ENCODE results near the gene ARHGAP26.

Gene ARHGAP26

GRCh38 chr5:142842994-142843905, 73.1 kb downstream of the ARHGAP26 start:
- H2AFZ ChIP-seq (ENCODE audit: low read length, unreplicated experiment), result no peak overlapping the region
- H3K4me1 ChIP-seq (ENCODE audit: control insufficient read depth, insufficient read depth, low read length, unreplicated experiment), result peaks cover 18% of the 10 kb centered on the region
- H3K79me2 ChIP-seq (ENCODE audit: control insufficient read depth, insufficient read depth, low read length, unreplicated experiment), result no peaks in the 10 kb centered on the region
- H3K27ac ChIP-seq (ENCODE audit: low read depth, low read length), result no peak overlapping the region
- no peaks in the 10 kb centered on the region for H3K27me3 ChIP-seq (ENCODE audit: insufficient read depth, low read length)
- no peak overlapping the region for H3K4me3 ChIP-seq (ENCODE audit: low read depth, low read length)
- H3K36me3 ChIP-seq (ENCODE audit: insufficient read depth, low read length), result no peaks in the 10 kb centered on the region

GRCh38 chr5:142844866-142845265, 74.7 kb downstream of the ARHGAP26 start:
- no peak overlapping the region for H3K27ac ChIP-seq (ENCODE audit: low read depth, low read length)
- no peaks in the 10 kb centered on the region for H3K79me2 ChIP-seq (ENCODE audit: control insufficient read depth, insufficient read depth, low read length, unreplicated experiment)
- H2AFZ ChIP-seq (ENCODE audit: low read length, unreplicated experiment), result no peak overlapping the region
- peaks cover 7% of the 10 kb centered on the region for H3K4me1 ChIP-seq (ENCODE audit: control insufficient read depth, insufficient read depth, low read length, unreplicated experiment)
- no peaks in the 10 kb centered on the region for H3K36me3 ChIP-seq (ENCODE audit: insufficient read depth, low read length)
- no peak overlapping the region for H3K4me3 ChIP-seq (ENCODE audit: low read depth, low read length)
- H3K27me3 ChIP-seq (ENCODE audit: insufficient read depth, low read length), result no peaks in the 10 kb centered on the region

GRCh38 chr5:142845402-142845921, 75.3 kb downstream of the ARHGAP26 start:
- H3K36me3 ChIP-seq (ENCODE audit: insufficient read depth, low read length), result no peaks in the 10 kb centered on the region
- no peaks in the 10 kb centered on the region for H3K79me2 ChIP-seq (ENCODE audit: control insufficient read depth, insufficient read depth, low read length, unreplicated experiment)
- H3K27me3 ChIP-seq (ENCODE audit: insufficient read depth, low read length), result no peaks in the 10 kb centered on the region
- H3K27ac ChIP-seq (ENCODE audit: low read depth, low read length), result no peak overlapping the region
- no peak overlapping the region for H2AFZ ChIP-seq (ENCODE audit: low read length, unreplicated experiment)
- H3K4me3 ChIP-seq (ENCODE audit: low read depth, low read length), result no peak overlapping the region
- H3K4me1 ChIP-seq (ENCODE audit: control insufficient read depth, insufficient read depth, low read length, unreplicated experiment), result peaks cover 1% of the 10 kb centered on the region

DNA sequence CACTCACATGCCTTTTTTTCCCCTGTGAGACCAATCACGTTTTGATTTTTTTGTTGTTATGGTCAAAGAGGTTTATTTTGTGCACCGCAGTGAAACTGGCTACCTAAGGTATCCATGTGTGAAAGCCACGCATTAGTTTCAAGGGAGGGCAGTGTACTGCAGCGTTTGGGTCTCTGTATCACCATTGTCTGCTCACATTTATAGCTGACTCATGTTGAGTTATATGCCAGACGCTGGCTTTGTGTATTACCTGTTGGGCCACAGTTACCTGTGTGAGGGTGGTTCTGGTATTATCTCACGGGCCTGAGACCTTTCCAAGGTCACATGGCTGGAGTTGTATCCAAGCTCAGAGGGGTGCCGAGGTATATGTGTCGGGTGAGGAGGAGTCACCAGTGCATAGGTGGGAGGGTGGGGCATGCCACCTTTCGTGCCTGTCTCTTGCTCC, 75.8 kb downstream of the ARHGAP26 start:
- H3K4me1 ChIP-seq (ENCODE audit: control insufficient read depth, insufficient read depth, low read length, unreplicated experiment), result no peaks in the 10 kb centered on the region
- no peaks in the 10 kb centered on the region for H3K27me3 ChIP-seq (ENCODE audit: insufficient read depth, low read length)
- no peak overlapping the region for H3K27ac ChIP-seq (ENCODE audit: low read depth, low read length)
- H3K4me3 ChIP-seq (ENCODE audit: low read depth, low read length), result no peak overlapping the region
- H3K79me2 ChIP-seq (ENCODE audit: control insufficient read depth, insufficient read depth, low read length, unreplicated experiment), result no peaks in the 10 kb centered on the region
- H3K36me3 ChIP-seq (ENCODE audit: insufficient read depth, low read length), result no peaks in the 10 kb centered on the region
- no peak overlapping the region for H2AFZ ChIP-seq (ENCODE audit: low read length, unreplicated experiment)

- Histone ChIP-seq H3K27me3 (ENCODE audit: insufficient read depth, low read length) (no peaks in the 10 kb centered on the region), H3K79me2 (ENCODE audit: control insufficient read depth, insufficient read depth, low read length, unreplicated experiment) (no peaks in the 10 kb centered on the region), H3K4me1 (ENCODE audit: control insufficient read depth, insufficient read depth, low read length, unreplicated experiment) (no peaks in the 10 kb centered on the region), H3K36me3 (ENCODE audit: insufficient read depth, low read length) (no peaks in the 10 kb centered on the region), H3K27ac (ENCODE audit: low read depth, low read length) (no peak overlapping the region), H2AFZ (ENCODE audit: low read length, unreplicated experiment) (no peak overlapping the region), H3K4me3 (ENCODE audit: low read depth, low read length) (no peak overlapping the region)
These were observed 76.2 kb downstream of the ARHGAP26 start for GRCh38 chr5:142846406-142846805.

DNA sequence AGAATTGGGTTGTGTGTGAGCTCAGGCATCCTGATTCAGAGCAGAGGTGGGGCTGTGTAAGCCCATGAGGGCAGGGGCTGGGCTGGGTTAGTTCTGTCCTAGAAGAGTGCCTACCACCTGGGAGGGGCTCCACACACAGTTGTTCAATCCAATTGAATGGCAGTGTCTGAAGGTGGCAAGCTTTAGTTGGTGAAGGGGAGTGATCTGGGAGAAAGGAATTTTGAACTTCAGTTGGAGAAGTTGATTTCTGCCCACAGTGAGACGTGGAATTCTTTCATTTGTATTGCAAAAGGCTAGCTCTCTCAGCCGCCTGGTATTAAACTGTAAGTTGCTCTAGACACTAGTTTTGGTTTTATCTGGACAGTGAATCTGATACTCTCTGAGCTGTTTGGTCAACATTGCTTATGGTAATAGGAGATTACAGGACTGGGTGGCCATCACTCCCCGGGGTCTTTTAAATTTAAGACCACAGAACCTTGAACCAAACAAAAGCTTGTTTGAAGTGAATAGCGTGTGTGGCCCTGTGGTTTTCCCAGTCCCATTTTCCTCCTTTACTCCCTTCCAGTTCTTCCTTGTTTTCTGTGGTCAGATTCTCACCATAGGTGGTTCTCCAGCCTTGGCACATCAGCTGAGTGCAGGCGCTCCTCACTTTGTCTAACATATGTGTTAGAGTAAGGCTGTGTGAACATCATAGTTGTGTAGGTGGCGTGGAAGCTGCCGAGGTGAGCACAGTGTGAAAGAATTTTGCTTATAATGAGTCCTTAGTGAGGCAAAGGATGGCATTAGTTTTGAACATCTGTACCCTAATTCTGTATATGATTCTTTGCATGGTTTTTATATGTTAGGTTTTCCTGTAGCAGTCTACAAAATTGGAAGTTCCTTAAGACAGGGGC, 78.0 kb downstream of the ARHGAP26 start:
- Histone ChIP-seq H3K4me1 (ENCODE audit: control insufficient read depth, insufficient read depth, low read length, unreplicated experiment) (no peaks in the 10 kb centered on the region), H3K27me3 (ENCODE audit: insufficient read depth, low read length) (no peaks in the 10 kb centered on the region), H2AFZ (ENCODE audit: low read length, unreplicated experiment) (no peak overlapping the region), H3K79me2 (ENCODE audit: control insufficient read depth, insufficient read depth, low read length, unreplicated experiment) (no peaks in the 10 kb centered on the region), H3K36me3 (ENCODE audit: insufficient read depth, low read length) (no peaks in the 10 kb centered on the region), H3K4me3 (ENCODE audit: low read depth, low read length) (no peak overlapping the region), H3K27ac (ENCODE audit: low read depth, low read length) (no peak overlapping the region)

- H3K4me3 ChIP-seq (ENCODE audit: low read depth, low read length), result no peak overlapping the region
- peaks cover 10% of the 10 kb centered on the region for H3K4me1 ChIP-seq (ENCODE audit: control insufficient read depth, insufficient read depth, low read length, unreplicated experiment)
- H3K27me3 ChIP-seq (ENCODE audit: insufficient read depth, low read length), result no peaks in the 10 kb centered on the region
- H3K27ac ChIP-seq (ENCODE audit: low read depth, low read length), result no peak overlapping the region
- no peaks in the 10 kb centered on the region for H3K36me3 ChIP-seq (ENCODE audit: insufficient read depth, low read length)
- H3K79me2 ChIP-seq (ENCODE audit: control insufficient read depth, insufficient read depth, low read length, unreplicated experiment), result no peaks in the 10 kb centered on the region
- H2AFZ ChIP-seq (ENCODE audit: low read length, unreplicated experiment), result no peak overlapping the region
These were observed 79.3 kb downstream of the ARHGAP26 start for GRCh38 chr5:142849466-142849865.

DNA sequence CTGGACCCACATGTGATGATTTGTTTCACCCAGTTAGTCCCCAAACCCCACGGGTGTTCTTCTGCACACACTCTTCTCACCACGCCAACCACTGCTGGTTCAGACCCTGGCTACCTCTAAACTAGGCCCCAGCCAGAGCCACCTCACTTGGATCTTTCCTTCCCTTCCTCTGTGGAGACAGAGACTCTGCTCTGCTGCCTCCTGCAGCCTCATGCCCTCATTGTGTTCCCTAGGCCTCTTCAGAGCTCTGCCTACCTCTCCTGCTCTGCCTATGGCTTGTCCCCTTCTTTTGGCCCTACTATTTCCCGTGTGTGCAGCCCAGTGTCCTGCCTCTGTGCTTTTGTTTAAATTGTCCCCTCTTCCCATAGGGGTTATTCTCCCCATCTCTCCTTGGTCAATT, 79.7 kb downstream of the ARHGAP26 start:
- Histone ChIP-seq H2AFZ (ENCODE audit: low read length, unreplicated experiment) (no peak overlapping the region), H3K4me3 (ENCODE audit: low read depth, low read length) (no peak overlapping the region), H3K79me2 (ENCODE audit: control insufficient read depth, insufficient read depth, low read length, unreplicated experiment) (no peaks in the 10 kb centered on the region), H3K36me3 (ENCODE audit: insufficient read depth, low read length) (no peaks in the 10 kb centered on the region), H3K4me1 (ENCODE audit: control insufficient read depth, insufficient read depth, low read length, unreplicated experiment) (peaks cover 10% of the 10 kb centered on the region), H3K27ac (ENCODE audit: low read depth, low read length) (no peak overlapping the region), H3K27me3 (ENCODE audit: insufficient read depth, low read length) (no peaks in the 10 kb centered on the region)

GRCh38 chr5:142851731-142852130, 81.6 kb downstream of the ARHGAP26 start:
- no peaks in the 10 kb centered on the region for H3K27me3 ChIP-seq (ENCODE audit: insufficient read depth, low read length)
- no peaks in the 10 kb centered on the region for H3K36me3 ChIP-seq (ENCODE audit: insufficient read depth, low read length)
- H3K27ac ChIP-seq (ENCODE audit: low read depth, low read length), result no peak overlapping the region
- H3K4me3 ChIP-seq (ENCODE audit: low read depth, low read length), result no peak overlapping the region
- peaks cover 10% of the 10 kb centered on the region for H3K4me1 ChIP-seq (ENCODE audit: control insufficient read depth, insufficient read depth, low read length, unreplicated experiment)
- H3K79me2 ChIP-seq (ENCODE audit: control insufficient read depth, insufficient read depth, low read length, unreplicated experiment), result no peaks in the 10 kb centered on the region
- no peak overlapping the region for H2AFZ ChIP-seq (ENCODE audit: low read length, unreplicated experiment)

DNA sequence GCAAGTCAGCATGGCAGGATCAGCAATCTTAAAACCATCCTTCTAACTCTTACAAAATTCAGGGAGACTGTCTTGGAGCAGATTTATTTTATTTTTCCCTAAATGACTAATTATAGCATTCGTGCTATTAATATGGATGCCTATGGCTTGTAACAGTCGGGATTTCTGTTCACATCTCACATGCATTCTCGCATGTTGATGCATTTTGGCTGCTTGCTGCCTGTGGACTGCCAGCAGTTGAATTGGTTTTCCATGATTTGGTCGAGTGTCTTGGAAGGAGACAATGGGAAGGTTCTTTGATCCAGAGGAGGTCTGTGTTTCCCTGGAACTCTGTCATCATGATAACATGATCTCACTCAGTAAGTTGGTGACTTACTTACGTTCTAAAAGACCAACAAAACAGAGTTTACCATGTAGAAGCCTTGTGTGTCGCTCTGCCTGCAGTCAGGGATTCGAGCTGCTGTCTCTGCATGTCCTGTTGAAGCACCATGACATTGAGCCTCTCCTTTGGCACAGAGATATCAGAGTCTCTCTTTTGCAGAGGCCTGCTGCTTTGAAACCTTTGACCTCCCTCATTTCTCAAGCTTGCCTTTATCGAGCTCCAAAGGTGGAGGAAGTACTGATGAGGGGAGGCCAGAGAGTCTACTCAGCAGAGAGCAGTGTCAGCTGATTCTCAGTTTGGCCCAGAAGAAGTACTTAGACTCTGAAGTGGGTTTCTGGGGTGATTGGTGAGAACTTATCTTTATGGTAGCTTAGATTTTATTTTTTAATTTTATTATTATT, 82.4 kb downstream of the ARHGAP26 start:
- H3K27ac ChIP-seq (ENCODE audit: low read depth, low read length), result no peak overlapping the region

More for the DNA sequence above, 82.4 kb downstream of the ARHGAP26 start:
- Histone ChIP-seq H2AFZ (ENCODE audit: low read length, unreplicated experiment) (no peak overlapping the region), H3K4me1 (ENCODE audit: control insufficient read depth, insufficient read depth, low read length, unreplicated experiment) (peaks cover 10% of the 10 kb centered on the region), H3K4me3 (ENCODE audit: low read depth, low read length) (no peak overlapping the region), H3K79me2 (ENCODE audit: control insufficient read depth, insufficient read depth, low read length, unreplicated experiment) (no peaks in the 10 kb centered on the region), H3K27me3 (ENCODE audit: insufficient read depth, low read length) (no peaks in the 10 kb centered on the region), H3K36me3 (ENCODE audit: insufficient read depth, low read length) (no peaks in the 10 kb centered on the region)
